ENCODE data around the gene TRIM42. TPM values are rescaled to one million over a fixed set of nuclear protein-coding genes. Genes with fewer than 3 reads are reported as not detected.

TRIM42 gene
- polyA plus RNA-seq, result not detected
- long read RNA-seq, donor 1, result 0 reads
- long read RNA-seq, donor 2, result 0 reads
- long read RNA-seq, donor 3, result 0 reads
- long read RNA-seq, donor 4, result 0 reads
- long read RNA-seq, donor 5, result 0 reads
- long read RNA-seq, donor 6, result 0 reads
- long read RNA-seq, donor 7, result 0 reads
- long read RNA-seq, donor 8, result 0 reads
- long read RNA-seq, donor 9, result 0 reads
- long read RNA-seq, donor 10, result 0 reads

- no peaks in the 10 kb centered on the region for H3K36me3 ChIP-seq (ENCODE audit: control insufficient read depth in 3 of 3, insufficient read depth in 2 of 3, low read depth in 1 of 3, low read length in 3 of 3)
- no peak within 1 kb of the TSS for H3K4me3 ChIP-seq (ENCODE audit: low read depth in 1 of 3, low read length in 3 of 3)
- 60 to 84% (median 75%) methylated on average over 2 of the region's 2 CpGs for WGBS, 3 donors
- no peaks in the 10 kb centered on the region for H3K9me3 ChIP-seq (ENCODE audit: control insufficient read depth in 2 of 2, insufficient read depth in 1 of 2, low read depth in 1 of 2, low read length in 1 of 2)
- no peaks in the 10 kb centered on the region for H3K4me1 ChIP-seq (ENCODE audit: control insufficient read depth in 3 of 3, insufficient read depth in 2 of 3, low read depth in 1 of 3, low read length in 2 of 3)
- FAIRE-seq (no peak), DNase-seq (no peak)
- no peak within 1 kb of the TSS for H3K27ac ChIP-seq (ENCODE audit: low read depth in 1 of 3, low read length in 2 of 3)
- H3K27me3 ChIP-seq (ENCODE audit: control insufficient read depth in 3 of 3, insufficient read depth in 3 of 3, low read length in 3 of 3), result no peaks in the 10 kb centered on the region
These were observed at the start of gene TRIM42 for GRCh38 chr3:140677764-140678163. TRIM42 (plus strand) TSS chr3:140678064; CDS start chr3:140678230, 166 bp downstream.

GRCh38 chr3:140628606-140629005, 49.3 kb upstream of the TRIM42 start:
- Histone ChIP-seq H3K27ac (ENCODE audit: low read depth in 1 of 3, low read length in 2 of 3) (no peak overlapping the region), H3K36me3 (ENCODE audit: control insufficient read depth in 3 of 3, insufficient read depth in 2 of 3, low read depth in 1 of 3, low read length in 3 of 3) (no peaks in the 10 kb centered on the region), H3K27me3 (ENCODE audit: control insufficient read depth in 3 of 3, insufficient read depth in 3 of 3, low read length in 3 of 3) (peaks cover 0 to 2% (median 0%) of the 10 kb centered on the region in 3 donors), H3K4me3 (ENCODE audit: low read depth in 1 of 3, low read length in 3 of 3) (no peak overlapping the region), H3K4me1 (ENCODE audit: control insufficient read depth in 3 of 3, insufficient read depth in 2 of 3, low read depth in 1 of 3, low read length in 2 of 3) (no peaks in the 10 kb centered on the region), H3K9me3 (ENCODE audit: control insufficient read depth in 2 of 2, insufficient read depth in 1 of 2, low read depth in 1 of 2, low read length in 1 of 2) (no peaks in the 10 kb centered on the region)
- no peak for FAIRE-seq
- 29 to 68% (median 32%) methylated on average over 4 of the region's 4 CpGs for WGBS, 3 donors
- DNase-seq, result no peak

GRCh38 chr3:140629357-140630137, 48.3 kb upstream of the TRIM42 start:
- Histone ChIP-seq H3K27ac (ENCODE audit: low read depth in 1 of 3, low read length in 2 of 3) (no peak overlapping the region), H3K36me3 (ENCODE audit: control insufficient read depth in 3 of 3, insufficient read depth in 2 of 3, low read depth in 1 of 3, low read length in 3 of 3) (no peaks in the 10 kb centered on the region), H3K4me3 (ENCODE audit: low read depth in 1 of 3, low read length in 3 of 3) (no peak overlapping the region), H3K4me1 (ENCODE audit: control insufficient read depth in 3 of 3, insufficient read depth in 2 of 3, low read depth in 1 of 3, low read length in 2 of 3) (no peaks in the 10 kb centered on the region), H3K9me3 (ENCODE audit: control insufficient read depth in 2 of 2, insufficient read depth in 1 of 2, low read depth in 1 of 2, low read length in 1 of 2) (no peaks in the 10 kb centered on the region), H3K27me3 (ENCODE audit: control insufficient read depth in 3 of 3, insufficient read depth in 3 of 3, low read length in 3 of 3) (peaks cover 0 to 2% (median 0%) of the 10 kb centered on the region in 3 donors)
- DNase-seq, result no peak
- no peak for FAIRE-seq
- 59 to 76% (median 63%) methylated on average over 3 of the region's 3 CpGs for WGBS, 3 donors

GRCh38 chr3:140630366-140630765, 47.5 kb upstream of the TRIM42 start:
- FAIRE-seq, result no peak

DNA sequence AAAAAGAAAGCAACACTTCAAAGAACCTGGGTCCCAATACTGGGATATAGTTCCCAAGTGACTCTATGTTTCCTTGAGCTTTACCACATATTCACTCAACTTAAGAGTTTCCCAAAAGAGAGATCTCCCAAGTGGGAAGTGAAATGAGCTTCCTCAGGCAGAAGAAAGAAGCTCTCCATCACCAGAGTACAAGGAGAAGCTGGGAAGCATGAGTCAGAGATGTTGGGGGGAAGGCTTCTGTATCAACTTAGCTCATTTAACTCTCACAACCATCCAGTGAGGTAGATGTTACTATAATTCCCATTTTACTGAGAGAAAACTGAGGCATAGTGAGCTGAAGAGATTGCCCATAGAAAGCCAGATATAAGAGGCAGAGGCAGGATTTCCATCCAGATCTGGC, 47.0 kb upstream of the TRIM42 start:
- Histone ChIP-seq H3K4me3 (ENCODE audit: low read depth in 1 of 3, low read length in 3 of 3) (no peak overlapping the region), H3K4me1 (ENCODE audit: control insufficient read depth in 3 of 3, insufficient read depth in 2 of 3, low read depth in 1 of 3, low read length in 2 of 3) (no peaks in the 10 kb centered on the region), H3K36me3 (ENCODE audit: control insufficient read depth in 3 of 3, insufficient read depth in 2 of 3, low read depth in 1 of 3, low read length in 3 of 3) (no peaks in the 10 kb centered on the region), H3K9me3 (ENCODE audit: control insufficient read depth in 2 of 2, insufficient read depth in 1 of 2, low read depth in 1 of 2, low read length in 1 of 2) (no peaks in the 10 kb centered on the region), H3K27ac (ENCODE audit: low read depth in 1 of 3, low read length in 2 of 3) (no peak overlapping the region), H3K27me3 (ENCODE audit: control insufficient read depth in 3 of 3, insufficient read depth in 3 of 3, low read length in 3 of 3) (peaks cover 0 to 2% (median 0%) of the 10 kb centered on the region in 3 donors)
- FAIRE-seq (no peak), DNase-seq (no peak)

More at GRCh38 chr3:140630366-140630765, 47.5 kb upstream of the TRIM42 start:
- Histone ChIP-seq H3K27me3 (ENCODE audit: control insufficient read depth in 3 of 3, insufficient read depth in 3 of 3, low read length in 3 of 3) (peaks cover 0 to 2% (median 0%) of the 10 kb centered on the region in 3 donors), H3K36me3 (ENCODE audit: control insufficient read depth in 3 of 3, insufficient read depth in 2 of 3, low read depth in 1 of 3, low read length in 3 of 3) (no peaks in the 10 kb centered on the region), H3K9me3 (ENCODE audit: control insufficient read depth in 2 of 2, insufficient read depth in 1 of 2, low read depth in 1 of 2, low read length in 1 of 2) (no peaks in the 10 kb centered on the region), H3K27ac (ENCODE audit: low read depth in 1 of 3, low read length in 2 of 3) (no peak overlapping the region), H3K4me1 (ENCODE audit: control insufficient read depth in 3 of 3, insufficient read depth in 2 of 3, low read depth in 1 of 3, low read length in 2 of 3) (no peaks in the 10 kb centered on the region), H3K4me3 (ENCODE audit: low read depth in 1 of 3, low read length in 3 of 3) (no peak overlapping the region)
- DNase-seq, result no peak
- 59 to 70% (median 63%) methylated on average over 5 of the region's 5 CpGs for WGBS, 3 donors

- WGBS, 3 donors, result 72 to 79% (median 76%) methylated on average over 5 of the region's 5 CpGs
- Histone ChIP-seq H3K4me1 (ENCODE audit: control insufficient read depth in 3 of 3, insufficient read depth in 2 of 3, low read depth in 1 of 3, low read length in 2 of 3) (no peaks in the 10 kb centered on the region), H3K27me3 (ENCODE audit: control insufficient read depth in 3 of 3, insufficient read depth in 3 of 3, low read length in 3 of 3) (peaks cover 0 to 2% (median 0%) of the 10 kb centered on the region in 3 donors), H3K27ac (ENCODE audit: low read depth in 1 of 3, low read length in 2 of 3) (no peak overlapping the region), H3K4me3 (ENCODE audit: low read depth in 1 of 3, low read length in 3 of 3) (no peak overlapping the region), H3K36me3 (ENCODE audit: control insufficient read depth in 3 of 3, insufficient read depth in 2 of 3, low read depth in 1 of 3, low read length in 3 of 3) (no peaks in the 10 kb centered on the region), H3K9me3 (ENCODE audit: control insufficient read depth in 2 of 2, insufficient read depth in 1 of 2, low read depth in 1 of 2, low read length in 1 of 2) (no peaks in the 10 kb centered on the region)
- no peak for FAIRE-seq
- DNase-seq, result no peak
These were observed 42.6 kb upstream of the TRIM42 start for GRCh38 chr3:140635276-140635675.

- Histone ChIP-seq H3K4me3 (ENCODE audit: low read depth in 1 of 3, low read length in 3 of 3) (no peak overlapping the region), H3K27me3 (ENCODE audit: control insufficient read depth in 3 of 3, insufficient read depth in 3 of 3, low read length in 3 of 3) (peaks cover 0 to 2% (median 0%) of the 10 kb centered on the region in 3 donors), H3K36me3 (ENCODE audit: control insufficient read depth in 3 of 3, insufficient read depth in 2 of 3, low read depth in 1 of 3, low read length in 3 of 3) (no peaks in the 10 kb centered on the region), H3K9me3 (ENCODE audit: control insufficient read depth in 2 of 2, insufficient read depth in 1 of 2, low read depth in 1 of 2, low read length in 1 of 2) (no peaks in the 10 kb centered on the region), H3K4me1 (ENCODE audit: control insufficient read depth in 3 of 3, insufficient read depth in 2 of 3, low read depth in 1 of 3, low read length in 2 of 3) (no peaks in the 10 kb centered on the region), H3K27ac (ENCODE audit: low read depth in 1 of 3, low read length in 2 of 3) (no peak overlapping the region)
- FAIRE-seq (no peak), DNase-seq (no peak)
- 66 to 70% (median 68%) methylated on average over 6 of the region's 6 CpGs for WGBS, 3 donors
These were observed 41.3 kb upstream of the TRIM42 start for GRCh38 chr3:140636406-140637138.

DNA sequence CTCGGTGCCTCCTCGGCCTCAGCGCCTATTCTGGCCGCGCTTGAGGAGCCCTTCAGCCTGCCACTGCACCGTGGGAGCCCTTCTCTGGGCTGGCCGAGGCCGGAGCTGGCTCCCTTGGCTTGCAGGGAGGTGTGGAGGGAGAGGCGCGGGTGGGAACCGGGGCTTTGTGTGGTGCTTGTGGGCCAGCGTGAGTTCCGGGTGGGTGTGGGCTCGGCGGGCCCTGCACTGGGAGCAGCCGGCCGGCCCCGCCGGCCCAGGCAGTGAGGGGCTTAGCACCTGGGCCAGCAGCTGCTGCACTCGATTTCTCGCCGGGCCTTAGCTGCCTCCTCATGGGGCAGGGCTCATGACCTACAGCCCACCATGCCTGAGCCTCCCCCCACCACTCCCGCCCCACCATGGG, 26.6 kb upstream of the TRIM42 start:
- DNase-seq, result no peak
- FAIRE-seq, result no peak
- no peaks in the 10 kb centered on the region for H3K36me3 ChIP-seq (ENCODE audit: control insufficient read depth in 3 of 3, insufficient read depth in 2 of 3, low read depth in 1 of 3, low read length in 3 of 3)
- H3K4me3 ChIP-seq (ENCODE audit: low read depth in 1 of 3, low read length in 3 of 3), result no peak overlapping the region
- no peaks in the 10 kb centered on the region for H3K4me1 ChIP-seq (ENCODE audit: control insufficient read depth in 3 of 3, insufficient read depth in 2 of 3, low read depth in 1 of 3, low read length in 2 of 3)
- WGBS, 3 donors, result 92 to 93% (median 92%) methylated on average over 20 to 23 of the region's 23 CpGs
- H3K9me3 ChIP-seq (ENCODE audit: control insufficient read depth in 2 of 2, insufficient read depth in 1 of 2, low read depth in 1 of 2, low read length in 1 of 2), result peaks cover 0 to 4% of the 10 kb centered on the region in 2 donors
- peaks cover 0 to 2% (median 0%) of the 10 kb centered on the region in 3 donors for H3K27me3 ChIP-seq (ENCODE audit: control insufficient read depth in 3 of 3, insufficient read depth in 3 of 3, low read length in 3 of 3)
- H3K27ac ChIP-seq (ENCODE audit: low read depth in 1 of 3, low read length in 2 of 3), result no peak overlapping the region

Data from small intestine (tissue), 16 donors.